ENCODE data around the gene GPR152.
"Not testable (repeated sequence)": the region's sequence is repeated elsewhere in the genome, so short reads cannot be mapped to it uniquely, and the experiment has no call there.

Gene GPR152

GRCh38 chr11:67408437-67409200 is 43.9 kb downstream of the GPR152 start:
- no peak for DNase-seq

DNA sequence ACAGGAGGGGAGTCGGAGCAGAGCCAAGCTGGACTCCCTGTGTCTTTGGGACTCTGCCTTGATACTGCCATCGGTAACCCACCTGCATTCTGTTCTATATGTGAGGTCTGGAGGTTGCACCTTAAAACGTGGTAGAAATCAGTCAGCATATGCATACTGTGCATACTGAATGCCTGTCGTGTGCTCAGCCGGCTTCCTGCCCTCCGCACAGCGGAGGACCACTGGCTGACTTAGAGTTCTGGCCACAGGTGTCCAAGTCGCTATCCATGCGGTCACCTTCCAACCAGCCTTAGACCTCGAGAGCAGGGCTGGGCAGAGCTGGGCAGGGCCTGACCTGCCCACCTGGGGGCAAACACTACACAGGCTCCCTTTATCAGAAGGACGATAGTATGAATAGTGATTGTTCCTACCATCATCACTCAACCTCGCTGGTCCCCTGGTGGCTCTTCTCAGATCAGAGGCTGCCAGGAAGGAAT is 44.8 kb downstream of the GPR152 start:
- no peak for DNase-seq

- DNase-seq: no peak
Measured at GRCh38 chr11:67406969-67407687, 45.4 kb downstream of the GPR152 start.

DNA sequence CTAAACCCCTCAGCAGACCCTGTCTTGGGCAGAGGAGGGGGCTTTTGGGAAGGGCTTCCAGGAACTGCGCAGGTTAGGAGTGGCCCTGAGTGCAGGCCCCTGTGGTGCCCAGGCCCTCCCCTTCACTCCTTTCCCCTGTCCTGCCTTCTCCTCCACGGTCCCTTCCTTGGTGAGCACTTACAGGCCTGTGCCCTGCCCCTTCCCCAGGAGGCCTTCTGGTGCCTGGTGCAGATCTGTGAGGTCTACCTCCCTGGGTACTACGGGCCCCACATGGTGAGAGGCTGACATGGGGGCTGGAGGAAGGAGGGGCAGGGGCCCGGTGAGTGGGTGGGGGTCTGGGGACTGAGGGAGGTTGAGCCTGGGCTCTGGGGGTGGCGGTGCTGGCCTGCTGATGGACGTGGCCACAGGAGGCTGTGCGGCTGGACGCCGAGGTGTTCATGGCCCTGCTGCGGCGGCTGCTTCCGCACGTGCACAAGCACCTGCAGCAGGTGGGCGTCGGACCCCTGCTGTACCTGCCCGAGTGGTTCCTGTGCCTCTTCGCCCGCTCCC is 46.0 kb downstream of the GPR152 start:
- no peak for DNase-seq

- DNase-seq: no peak
Measured at GRCh38 chr11:67405688-67406339, 46.7 kb downstream of the GPR152 start.

DNA sequence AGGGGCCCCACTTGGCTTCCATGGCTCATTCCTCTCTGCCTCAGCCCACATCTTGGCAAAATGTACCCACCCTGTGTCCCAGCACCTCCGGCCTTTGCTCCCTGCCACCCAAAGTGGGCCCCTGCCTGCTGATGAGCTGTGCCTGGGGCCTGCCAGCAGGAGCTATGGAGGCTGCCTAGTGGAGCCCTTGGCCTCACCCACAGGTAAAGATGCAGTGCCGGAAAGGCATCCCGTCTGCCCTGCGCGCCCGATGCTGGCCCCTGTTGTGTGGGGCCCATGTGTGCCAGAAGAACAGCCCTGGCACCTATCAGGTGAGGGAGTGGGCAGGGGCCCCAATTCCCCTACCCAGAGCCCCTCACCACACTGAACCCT is 47.3 kb downstream of the GPR152 start:
- no peak for DNase-seq

GRCh38 chr11:67404515-67405195 is 47.9 kb downstream of the GPR152 start:
- no peak for DNase-seq

- not testable (repeated sequence) for DNase-seq
Measured at GRCh38 chr11:67403085-67403484, 49.4 kb downstream of the GPR152 start.

DNA sequence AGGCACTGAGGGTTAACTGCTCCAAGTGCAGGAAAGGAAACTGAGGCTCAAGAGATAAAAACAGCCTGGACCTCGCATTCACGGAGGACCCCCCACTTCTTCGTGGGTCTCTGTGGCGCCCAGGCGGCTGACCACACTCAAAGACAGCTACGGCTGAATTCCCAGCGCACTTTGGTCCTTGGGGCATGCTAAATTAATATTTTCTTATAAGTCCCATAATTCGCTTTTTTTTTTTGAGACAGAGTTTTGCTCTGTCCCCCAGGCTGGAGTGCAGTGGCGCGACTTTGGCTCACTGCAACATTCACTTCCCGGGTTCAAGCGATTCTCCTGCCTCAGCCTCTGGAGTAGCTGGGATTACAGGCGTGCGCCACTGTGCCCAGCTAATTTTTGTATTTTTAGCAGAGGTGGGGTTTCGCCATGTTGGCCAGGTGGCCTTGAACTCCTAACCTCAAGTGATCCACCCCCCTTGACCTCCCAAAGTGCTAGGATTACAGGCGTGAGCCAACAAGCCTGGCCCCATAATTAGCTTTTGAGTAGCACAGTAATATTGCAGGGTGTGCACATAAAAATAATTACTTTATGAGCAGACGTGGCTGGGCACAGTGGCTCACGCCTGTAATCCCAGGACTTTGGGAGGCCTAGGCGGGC is 50.2 kb downstream of the GPR152 start:
- DNase-seq: not testable (repeated sequence)

GRCh38 chr11:67401495-67402191 is 50.9 kb downstream of the GPR152 start, which contains the start of gene PPP1CA:
TSS of gene PPP1CA (minus strand) at chr11:67401858. CDS start at chr11:67401782, 76 bp downstream.
- DNase-seq: peak; percentile 90
